GM18505 (cell line): ENCODE measurements around the gene GOLGA6B.
"Not testable (repeated sequence)": the region's sequence is repeated elsewhere in the genome, so short reads cannot be mapped to it uniquely, and the experiment has no call there.

Source experiments
- ATAC-seq: cut with Tn5 transposase; IDR thresholded peaks from one replicate; pipeline ENCODE4 v1.9.1; 2021; ENCODE audit not compliant: unreplicated experiment
- POLR2A ChIP-seq: IDR thresholded peaks from 4 replicates; pipeline ENCODE4 v1.6.1; 2011; ENCODE audit warnings: borderline replicate concordance; ENCODE audit not compliant: insufficient read depth, insufficient read length; ENCODE audit errors: extremely low read depth

The GOLGA6B gene, protein sequence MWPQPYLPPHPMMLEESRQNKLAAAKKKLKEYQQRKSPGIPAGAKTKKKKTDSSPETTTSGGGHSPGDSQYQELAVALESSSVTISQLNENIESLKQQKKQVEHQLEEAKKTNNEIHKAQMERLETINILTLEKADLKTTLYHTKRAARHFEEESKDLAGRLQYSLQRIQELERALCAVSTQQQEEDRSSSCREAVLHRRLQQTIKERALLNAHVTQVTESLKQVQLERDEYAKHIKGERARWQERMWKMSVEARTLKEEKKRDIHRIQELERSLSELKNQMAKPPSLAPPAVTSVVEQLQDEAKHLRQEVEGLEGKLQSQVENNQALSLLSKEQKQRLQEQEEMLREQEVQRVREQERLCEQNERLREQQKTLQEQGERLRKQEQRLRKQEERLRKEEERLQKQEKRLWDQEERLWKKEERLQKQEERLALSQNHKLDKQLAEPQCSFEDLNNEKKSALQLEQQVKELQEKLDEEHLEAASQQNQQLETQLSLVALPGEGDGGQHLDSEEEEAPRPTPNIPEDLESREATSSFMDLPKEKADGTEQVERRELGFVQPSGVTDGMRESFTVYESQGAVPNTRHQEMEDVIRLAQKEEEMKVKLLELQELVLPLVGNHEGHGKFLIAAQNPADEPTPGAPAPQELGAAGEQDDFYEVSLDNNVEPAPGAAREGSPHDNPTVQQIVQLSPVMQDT

DNA sequence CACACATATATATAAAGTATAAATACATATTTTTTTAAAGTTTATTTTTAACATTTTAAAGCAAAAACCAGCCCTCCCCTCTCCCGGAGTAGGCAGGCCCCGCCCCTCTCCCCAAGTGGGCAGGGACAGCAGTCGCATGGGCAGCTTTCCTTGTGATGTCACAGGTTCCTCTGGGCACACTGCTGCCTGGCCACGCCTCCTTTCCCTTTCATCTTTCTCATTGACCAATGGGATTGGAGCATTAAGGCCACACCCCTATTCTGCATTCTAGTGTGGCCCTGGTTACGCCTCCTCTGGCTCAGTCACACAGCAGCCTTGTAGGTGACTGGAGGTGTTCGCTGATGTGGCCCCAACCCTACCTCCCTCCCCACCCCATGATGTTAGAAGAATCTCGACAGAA is at the start of gene GOLGA6B:
Gene GOLGA6B (plus strand): TSS at position 301 of the 400 bp plus-strand sequence. CDS start 41 bp downstream, at position 342.
- not testable (repeated sequence) for ATAC-seq

DNA sequence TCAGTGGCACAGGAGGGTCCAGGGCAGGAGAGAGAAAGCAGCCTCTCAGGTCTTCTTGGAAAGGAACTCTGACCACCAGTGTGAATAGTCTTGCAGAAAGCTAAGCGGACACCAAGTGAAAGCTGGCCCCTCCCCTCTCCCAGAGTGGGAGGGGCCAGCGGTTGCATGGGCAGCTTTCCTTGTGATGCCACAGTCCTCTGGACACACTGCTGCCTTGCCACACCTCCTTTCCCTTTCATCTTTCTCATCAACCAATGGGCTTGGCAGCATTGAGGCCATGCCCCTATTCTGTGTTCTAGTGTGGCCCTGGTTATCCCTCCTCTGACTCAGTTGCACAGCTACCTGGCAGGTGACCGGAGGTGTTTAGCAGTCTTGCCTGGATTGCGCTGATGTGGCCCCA is 49.7 kb upstream of the GOLGA6B start:
- no peak for TF ChIP-seq POLR2A
- no peak for ATAC-seq

DNA sequence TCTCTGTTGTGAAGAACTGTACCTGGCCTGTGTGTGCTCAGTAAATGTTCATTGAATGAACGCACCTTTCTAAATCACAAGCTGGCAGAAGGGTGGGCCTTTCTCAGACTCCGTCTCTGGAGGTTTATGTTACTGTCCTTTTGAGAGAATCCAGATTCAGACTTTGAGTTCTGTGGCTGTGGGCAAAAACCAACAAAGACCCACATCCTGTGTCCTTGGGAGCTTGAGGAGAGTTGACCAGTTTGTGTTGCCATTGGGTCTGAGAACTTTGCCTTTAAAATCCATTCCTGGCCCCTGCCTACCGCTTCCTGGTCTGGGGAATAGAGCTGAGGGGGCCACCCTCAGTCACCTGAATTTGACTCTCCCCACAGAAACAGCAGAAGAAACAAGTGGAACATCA is 46.4 kb upstream of the GOLGA6B start:
- not testable (repeated sequence) for ATAC-seq

DNA sequence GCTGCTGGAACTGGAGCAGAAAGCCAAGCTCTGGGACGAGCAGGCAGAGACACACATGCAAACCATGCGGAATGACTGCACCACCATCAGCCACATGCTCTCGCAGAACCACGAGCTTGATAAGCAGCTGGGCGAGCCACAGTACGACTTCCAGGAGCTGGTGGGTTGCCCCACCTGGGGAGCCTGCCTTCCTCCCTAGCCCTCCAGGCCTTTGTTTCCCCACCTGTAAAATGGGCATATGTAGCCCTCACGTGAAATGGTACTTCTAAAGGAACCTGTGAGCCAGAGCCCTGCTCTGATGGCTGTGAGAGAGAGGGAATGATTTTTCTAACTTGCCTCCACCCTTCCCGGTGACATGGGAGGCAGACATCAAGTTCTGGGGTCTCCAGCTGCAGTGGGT is 44.6 kb upstream of the GOLGA6B start:
- TF ChIP-seq POLR2A, result no peak
- ATAC-seq, result no peak

DNA sequence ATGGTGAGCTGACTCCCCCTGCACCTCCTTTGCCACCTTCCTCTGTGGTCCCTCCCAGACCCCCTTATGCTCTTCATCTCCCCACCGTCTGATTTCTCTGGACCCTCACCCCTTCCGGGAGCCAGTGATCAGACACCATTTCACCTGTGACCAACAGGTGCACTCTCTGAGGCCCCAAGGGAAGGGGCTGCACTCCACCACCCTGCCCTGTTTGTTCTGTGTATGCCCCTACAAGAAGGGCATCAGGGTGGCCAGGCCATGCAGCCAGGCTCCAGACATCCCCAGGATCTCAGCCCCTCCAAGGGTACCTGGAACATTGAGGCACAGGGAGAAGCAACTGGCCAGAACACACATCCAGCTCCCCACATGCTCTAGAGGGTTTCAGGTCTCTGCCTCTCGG is 42.2 kb upstream of the GOLGA6B start:
- ATAC-seq, result not testable (repeated sequence)

DNA sequence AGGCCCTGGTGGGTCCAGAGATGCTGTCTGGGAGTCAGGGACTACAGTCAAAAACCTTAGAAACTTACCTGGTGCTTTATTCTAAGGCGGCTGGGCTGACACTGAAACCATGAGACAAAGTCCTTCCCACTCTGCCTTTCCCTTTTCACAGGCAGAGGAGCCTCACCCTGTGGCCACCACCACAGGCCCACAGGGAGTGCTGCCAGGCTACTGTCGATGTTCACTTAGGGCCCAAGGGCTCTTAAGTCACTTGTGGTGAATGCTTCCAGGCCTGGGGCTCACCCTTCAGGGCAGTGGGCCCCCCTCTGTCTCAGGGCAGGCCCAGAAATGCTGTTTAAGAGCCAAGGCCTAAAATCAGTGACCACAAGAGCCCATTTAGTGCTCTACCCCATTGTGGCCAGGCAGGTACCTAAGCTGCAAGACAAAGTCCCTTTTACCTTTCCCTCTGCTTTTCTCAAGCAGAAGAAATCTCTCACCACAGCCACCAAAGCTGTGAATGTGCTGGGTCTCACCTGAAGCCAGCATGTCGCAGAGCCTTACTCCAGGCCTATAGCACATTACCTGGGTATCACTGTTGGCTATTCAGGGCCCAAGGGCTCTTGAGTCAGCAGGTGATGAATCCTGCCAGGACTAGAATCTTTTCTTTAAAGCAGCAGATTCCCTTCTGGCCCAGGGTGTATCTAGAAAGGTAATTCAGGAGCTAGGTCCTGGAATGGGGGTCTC is 39.5 kb upstream of the GOLGA6B start:
- no peak for ATAC-seq
- no peak for TF ChIP-seq POLR2A

DNA sequence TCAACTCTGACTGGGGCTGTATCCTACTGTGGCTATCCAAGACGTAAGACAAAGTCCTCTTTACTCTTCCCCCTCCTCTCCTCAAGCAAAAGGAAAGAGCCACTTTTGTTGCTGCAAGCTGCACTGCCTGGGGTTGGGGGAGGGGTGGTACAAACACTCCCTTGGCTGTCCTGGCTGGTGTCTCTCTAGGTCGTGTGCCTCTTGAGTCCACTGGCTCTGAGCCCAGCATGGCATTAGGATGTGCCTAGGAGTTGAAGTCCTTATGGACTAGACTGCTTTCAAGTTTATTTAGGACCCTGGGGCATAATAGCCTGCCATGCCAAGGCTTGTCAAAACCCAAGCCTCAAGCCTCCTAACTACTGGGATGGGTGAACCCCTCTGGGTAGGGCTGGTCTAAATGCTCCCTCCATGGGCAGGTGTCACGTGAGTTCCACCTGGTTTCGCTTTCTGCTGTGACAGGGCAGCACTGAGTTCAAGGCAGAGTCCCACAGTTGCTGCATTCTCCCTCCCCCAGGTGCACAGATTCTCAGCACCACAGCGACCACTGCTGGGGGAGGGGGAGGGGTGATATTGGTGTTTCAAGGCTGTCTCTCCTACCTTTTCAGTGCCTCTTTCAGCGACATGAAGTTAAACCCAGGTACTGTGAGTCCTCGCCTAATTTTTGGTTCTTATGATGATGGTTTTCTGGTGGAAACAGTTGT is 38.8 kb upstream of the GOLGA6B start:
- ATAC-seq, result not testable (repeated sequence)

DNA sequence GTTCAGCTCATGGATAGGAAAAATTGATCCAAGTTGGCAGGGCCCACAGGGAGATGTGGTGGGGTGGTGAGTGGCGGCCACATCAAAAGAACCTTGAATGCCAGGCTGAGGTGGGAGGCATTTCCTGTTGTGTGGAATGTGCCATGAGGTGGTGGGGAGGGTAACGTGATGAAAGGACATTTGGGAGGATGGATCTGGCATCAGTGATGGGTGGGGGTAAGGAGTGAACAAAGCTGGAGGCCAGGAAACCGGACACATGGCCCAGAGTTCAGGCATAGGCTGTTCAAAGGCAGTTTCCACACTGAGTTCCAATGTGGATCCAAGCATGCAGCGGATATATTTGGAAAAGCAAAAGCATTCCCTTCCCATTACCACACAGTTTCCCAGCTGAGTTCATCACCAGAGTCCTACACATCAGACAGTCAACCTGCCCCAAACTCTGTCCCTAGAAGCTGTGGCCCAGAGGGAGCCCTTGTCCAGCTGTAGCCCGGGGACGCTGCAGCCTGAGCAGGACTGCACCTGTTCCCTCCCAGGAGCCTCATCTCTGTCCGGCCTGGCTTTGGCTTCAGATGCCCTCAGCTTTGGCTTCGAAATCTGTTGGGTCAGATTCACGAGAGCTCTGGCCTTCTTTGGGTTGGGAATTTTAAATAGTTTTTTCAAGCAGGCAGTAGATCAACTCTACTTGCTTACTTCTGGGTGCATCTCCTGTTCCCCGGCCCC is 37.8 kb upstream of the GOLGA6B start:
- no peak for TF ChIP-seq POLR2A
- ATAC-seq, result no peak

DNA sequence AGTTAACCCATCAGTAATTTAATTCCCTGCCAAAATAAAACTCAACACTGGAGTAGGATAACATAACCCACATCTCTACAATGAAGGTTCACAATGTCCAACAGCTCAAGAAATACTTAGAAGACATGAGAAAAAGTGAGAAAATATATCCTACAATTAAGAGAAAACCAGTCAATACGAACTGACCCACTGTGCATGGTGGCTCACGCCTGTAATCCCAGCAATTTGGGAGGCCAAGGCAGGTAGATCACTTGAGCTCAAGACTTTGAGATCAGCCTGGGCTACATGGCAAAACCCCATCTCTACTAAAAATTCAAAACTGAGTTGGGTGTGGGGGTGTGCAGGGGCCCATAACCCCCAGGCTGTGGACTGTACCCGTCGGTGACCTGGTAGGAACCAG is 30.6 kb upstream of the GOLGA6B start:
- ATAC-seq, result not testable (repeated sequence)

DNA sequence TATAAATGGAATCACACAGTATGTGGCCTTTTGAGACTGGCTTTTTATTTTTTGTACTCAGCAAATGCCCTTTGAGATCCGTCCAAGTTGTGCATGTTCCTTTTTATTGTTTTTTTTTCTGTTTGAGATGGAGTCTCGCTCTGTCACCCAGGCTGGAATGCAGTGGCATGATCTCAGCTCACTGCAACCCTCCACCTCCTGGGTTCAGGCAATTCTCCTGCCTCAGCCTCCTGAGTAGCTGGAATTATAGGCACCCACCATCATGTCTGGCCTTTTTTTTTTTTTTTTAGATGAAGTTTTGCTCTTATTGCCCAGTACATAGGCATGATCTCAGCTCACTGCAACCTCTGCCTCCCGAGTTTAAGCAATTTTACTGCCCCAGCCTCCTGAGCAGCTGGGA is 28.3 kb upstream of the GOLGA6B start:
- ATAC-seq, result not testable (repeated sequence)

DNA sequence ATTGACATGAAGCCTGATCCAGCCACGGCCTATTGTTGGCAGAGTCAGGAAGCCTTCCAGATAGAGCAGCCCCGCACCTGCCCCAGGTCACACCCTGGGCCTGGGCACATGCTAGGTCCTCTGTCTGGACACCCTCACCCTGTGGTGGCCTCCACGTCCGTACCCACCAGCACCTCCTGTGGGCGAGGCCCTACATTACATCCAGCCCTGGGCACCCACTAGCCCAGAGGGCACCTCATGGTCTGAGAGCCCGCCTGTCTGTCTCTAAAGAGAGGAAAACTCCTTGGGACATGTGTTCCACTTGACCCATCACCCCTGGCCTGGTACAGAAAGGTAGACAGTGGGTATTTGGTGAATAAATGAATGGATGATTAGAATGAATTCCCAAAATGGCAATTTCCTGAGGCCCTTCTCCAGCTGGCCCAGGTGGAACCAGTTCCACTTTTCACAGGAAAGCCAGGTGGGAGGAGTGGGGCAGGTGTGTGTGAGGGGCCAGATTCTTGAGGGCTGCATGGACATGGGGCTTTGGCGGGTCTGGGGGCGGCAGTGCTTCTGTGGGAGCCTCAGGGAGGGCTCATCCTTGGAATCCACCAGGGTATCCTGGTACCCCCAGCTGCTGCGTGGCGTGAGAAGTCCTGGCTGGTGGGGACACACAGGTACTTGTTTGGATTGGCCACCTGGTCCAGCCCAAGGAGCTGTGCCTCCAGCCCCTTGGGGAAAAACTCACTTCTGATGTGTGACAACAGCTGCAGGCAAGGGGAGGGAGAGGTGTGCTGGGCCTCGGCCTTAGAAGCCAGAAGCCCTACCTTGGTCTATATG is 26.0 kb upstream of the GOLGA6B start:
- ATAC-seq, result not testable (repeated sequence)

DNA sequence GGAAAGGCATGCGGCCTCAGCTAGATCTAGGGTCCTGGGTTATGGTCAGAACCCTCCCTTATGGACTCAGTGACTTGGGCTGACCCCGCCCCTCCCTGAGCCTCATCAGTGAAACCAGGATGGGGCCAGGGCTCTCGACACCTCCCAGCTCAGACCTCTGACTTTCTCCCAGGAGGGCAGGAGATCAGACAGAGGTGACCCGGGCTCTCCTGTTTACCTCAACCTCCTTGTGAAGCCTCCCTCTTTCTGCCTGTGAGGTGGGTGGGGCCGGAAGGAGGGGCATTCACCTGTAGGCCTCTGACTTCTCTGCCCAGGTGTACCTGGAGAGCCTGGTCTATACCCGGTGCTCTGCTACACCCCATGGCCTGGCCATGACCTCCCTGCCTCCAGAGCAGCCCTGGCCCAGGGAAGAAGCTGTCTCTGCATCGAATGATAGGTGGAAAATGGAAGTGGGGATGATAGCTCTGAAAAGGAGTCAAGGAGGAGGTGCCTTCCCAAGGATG is 25.4 kb upstream of the GOLGA6B start:
- ATAC-seq, result not testable (repeated sequence)

DNA sequence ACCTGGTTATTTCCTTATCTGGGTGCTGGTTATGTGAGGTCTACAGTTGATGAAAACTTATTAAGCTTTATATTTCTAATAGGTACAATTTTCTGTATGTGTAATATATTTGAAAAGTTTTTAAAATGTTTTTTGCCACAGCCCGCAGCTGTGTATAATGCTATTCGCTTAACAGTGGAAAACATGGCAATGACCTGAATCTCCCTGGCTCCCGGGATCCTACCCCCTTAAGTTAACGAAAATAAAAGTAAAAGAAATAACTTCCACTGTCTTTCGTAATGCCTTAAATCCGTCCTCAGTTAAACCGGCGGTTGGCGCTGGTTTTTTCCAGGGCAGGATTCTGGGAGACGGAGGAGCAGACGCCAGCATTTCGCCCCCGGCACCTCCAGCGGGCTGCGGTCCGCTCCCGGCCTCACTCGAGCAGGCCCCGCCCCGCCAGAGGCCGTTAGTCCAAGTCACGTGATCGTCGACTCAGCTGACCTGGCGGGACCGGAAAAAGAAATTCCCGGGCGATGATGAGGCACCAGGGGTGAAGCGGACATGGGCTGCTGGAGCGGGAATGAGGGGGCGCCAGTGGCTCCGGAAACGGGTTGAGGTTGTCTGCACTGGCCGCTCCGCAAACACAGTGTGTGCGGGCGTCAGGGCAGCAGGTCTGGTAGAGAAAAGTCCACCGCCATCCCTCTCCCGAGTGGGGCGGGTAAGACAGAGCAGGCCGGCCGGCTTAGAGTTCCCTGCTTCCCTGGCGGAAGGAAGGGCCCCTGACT is 17.8 kb upstream of the GOLGA6B start:
- not testable (repeated sequence) for ATAC-seq

DNA sequence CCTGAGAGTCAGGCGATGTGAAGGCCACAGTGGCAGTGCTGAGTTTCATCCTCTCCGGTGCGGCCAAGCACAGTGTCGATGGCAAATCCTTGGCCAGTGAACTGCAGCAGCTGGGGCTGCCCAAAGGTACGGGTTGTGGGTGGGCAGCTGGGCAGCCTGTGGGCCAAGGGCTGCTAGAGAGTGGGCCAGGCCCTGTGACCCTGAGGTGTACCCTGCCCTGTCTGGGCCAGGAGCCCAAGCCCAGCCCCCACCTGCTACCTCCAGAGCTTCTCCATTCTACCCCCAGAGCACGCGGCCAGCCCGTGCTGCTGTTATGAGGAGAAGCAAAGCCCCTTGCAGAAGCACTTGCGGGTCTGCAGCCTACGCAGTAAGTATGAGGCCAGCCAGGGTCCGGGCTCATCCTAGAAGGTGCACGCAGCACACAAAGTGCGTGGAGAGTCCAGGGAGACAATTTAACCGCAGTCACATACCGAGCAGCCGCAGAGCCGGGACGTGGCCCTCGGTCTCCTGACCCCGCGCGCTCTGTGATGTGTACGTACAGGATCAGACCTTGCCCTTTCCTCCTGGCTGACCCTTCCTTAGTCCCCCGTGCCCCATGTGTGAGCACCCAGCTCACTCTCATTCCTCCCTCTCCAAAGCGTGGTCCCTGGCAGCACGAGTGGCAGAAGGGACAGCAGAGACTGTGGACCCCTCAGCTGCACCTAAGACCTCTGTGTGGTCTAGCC is 14.6 kb upstream of the GOLGA6B start:
- not testable (repeated sequence) for ATAC-seq

DNA sequence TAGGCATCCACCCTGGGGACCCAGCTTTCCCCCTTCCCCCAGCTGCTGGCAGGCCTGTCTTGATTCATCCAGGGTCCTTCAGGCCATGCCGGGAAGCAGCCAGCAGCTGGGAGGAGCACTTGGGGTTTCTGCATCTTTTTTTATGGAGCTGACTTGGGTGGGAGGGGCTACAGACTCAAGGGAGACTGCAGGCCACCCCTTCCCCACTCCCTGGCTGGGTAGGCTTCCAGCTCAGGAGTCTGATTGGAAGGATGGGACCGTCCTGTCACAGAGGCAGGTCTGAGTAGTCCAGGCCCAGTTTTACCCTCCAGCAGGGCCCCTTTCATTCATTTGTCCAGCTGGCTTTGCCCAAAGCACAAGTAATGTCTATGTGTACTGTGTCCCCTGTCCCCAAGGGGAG is 12.2 kb upstream of the GOLGA6B start:
- not testable (repeated sequence) for ATAC-seq

DNA sequence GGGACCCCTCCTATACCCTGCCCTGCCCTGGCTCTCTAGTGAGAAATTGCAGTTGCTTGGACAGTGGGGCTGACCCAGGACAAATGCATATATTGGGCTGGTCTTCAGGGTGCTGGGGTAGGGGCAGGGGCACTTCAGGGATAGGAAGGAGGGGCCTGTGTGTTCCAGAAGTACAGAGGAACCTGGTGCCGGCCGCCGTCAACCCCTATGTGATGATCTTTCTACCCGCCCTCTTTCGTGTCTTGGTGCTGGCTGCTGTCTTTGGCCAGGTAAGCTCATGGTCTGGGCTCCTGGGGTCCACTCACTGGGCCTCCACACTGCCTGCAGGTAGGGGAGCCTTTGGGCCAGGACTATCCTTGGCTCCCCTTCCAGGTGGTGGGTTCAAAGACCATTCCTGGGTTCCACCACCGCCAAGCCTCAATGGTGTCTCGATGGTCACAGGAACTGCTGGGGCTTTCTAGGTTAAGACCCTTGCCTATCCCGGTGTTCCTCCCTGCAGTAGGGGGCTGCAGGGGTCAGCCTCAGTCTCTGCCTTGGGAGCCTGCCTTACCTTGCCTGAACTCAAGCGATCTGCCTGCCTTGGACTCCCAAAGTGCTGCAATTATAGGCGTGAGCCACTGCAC is 5.8 kb upstream of the GOLGA6B start:
- ATAC-seq, result not testable (repeated sequence)

DNA sequence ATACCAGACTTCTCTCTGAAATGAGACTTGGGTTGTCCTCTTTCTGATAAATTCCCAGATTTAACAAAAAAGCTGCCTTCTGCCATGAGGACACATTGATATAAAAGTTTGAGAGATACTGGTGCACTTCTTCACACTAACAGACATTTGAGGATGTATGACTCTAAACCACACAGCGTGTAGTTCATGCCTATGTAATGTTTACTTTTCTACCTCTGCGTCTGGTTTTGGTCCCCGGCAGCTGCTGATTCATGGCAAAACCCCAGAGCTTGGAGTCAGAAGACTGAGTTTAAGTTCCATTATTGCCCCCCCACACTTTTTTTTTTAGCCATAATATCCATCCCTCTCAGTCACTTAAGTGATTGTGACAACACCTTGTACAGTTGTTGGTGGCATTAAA is 1.5 kb downstream of the GOLGA6B start:
- not testable (repeated sequence) for ATAC-seq
